ENCODE data around the gene ZZZ3.

The ZZZ3 gene

DNA sequence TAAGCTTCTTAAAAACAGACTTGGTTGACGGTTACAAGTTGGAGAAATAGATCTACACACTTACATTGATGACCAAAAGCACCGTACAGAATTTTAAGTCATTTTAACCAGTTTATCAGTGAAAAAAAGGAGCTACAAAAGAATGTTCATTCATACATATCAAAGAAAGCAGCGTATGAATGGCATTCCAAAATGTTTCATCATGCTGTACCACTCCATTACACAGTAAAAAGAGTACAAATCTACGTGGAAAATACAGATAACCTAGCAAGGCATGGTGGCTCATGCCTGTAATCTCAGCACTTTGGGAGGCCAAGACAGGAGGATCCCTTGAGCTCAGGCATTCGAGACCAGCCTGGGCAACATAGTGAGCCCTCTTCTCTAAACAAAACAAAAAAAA is 40.3 kb downstream of the ZZZ3 start:
- peaks cover 59% of the 10 kb centered on the region for H3K36me3 Mint-ChIP-seq (ENCODE audit: low read depth)
- H3K4me3 Mint-ChIP-seq, result no peak overlapping the region
- H3K27ac Mint-ChIP-seq, result no peak overlapping the region
- no peaks in the 10 kb centered on the region for H3K27me3 Mint-ChIP-seq (ENCODE audit: low read depth, poor library complexity)
- TF ChIP-seq, protein P1, sequence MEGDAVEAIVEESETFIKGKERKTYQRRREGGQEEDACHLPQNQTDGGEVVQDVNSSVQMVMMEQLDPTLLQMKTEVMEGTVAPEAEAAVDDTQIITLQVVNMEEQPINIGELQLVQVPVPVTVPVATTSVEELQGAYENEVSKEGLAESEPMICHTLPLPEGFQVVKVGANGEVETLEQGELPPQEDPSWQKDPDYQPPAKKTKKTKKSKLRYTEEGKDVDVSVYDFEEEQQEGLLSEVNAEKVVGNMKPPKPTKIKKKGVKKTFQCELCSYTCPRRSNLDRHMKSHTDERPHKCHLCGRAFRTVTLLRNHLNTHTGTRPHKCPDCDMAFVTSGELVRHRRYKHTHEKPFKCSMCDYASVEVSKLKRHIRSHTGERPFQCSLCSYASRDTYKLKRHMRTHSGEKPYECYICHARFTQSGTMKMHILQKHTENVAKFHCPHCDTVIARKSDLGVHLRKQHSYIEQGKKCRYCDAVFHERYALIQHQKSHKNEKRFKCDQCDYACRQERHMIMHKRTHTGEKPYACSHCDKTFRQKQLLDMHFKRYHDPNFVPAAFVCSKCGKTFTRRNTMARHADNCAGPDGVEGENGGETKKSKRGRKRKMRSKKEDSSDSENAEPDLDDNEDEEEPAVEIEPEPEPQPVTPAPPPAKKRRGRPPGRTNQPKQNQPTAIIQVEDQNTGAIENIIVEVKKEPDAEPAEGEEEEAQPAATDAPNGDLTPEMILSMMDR (IDR thresholded peaks at IDR 0.05), result no peak
- H3K9me3 Mint-ChIP-seq, result peaks cover 14% of the 10 kb centered on the region
- DNase-seq, result no peak
- no peaks in the 10 kb centered on the region for H3K4me1 Mint-ChIP-seq

DNA sequence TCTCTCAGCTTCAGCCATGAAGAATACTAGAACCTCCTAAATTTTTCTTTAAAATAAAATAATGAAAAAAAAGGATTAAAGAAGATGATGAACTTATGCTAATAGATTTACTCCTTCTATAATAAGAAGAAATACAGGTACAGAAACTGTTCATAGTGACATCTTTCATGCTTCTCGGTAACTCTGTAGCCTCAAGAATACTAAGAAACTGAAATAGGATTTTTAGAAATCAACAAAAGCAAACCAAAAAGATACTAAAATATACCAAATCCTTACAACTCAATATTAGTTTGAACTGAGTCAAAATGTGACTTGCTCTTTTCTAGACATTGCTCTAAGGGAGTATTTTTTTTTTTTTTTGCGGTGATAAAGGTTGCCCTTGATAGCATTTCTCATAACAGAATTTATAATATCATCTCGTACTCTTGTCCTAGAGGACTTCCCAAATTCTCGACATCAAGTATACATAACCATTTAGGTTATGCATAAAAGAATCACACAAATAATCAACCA is 42.8 kb downstream of the ZZZ3 start:
- H3K9me3 Mint-ChIP-seq, result no peaks in the 10 kb centered on the region
- TF ChIP-seq, protein P1 (IDR thresholded peaks at IDR 0.05), result no peak
- H3K27ac Mint-ChIP-seq, result no peak overlapping the region
- no peak for DNase-seq
- peaks cover 5% of the 10 kb centered on the region for H3K4me1 Mint-ChIP-seq
- H3K36me3 Mint-ChIP-seq (ENCODE audit: low read depth), result peaks cover 44% of the 10 kb centered on the region
- no peak overlapping the region for H3K4me3 Mint-ChIP-seq
- no peaks in the 10 kb centered on the region for H3K27me3 Mint-ChIP-seq (ENCODE audit: low read depth, poor library complexity)

DNA sequence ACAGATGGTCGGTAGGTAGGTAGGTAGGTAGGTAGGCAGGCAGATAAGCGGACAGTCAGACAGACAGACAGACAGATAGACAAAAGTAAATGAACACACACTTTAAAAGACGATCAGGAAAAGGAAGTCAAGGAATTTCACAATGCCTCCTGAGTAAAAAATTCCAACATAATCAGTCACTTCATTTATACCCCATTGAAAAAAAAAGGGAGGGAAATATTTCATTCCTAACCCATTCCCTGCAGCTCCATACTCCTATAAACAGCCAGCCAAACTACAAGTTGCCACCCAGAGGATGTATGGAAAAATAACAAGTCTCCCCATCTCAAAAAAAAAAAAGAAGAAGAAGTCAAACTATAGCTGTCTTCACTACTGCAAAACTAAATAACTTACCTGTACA is 43.4 kb downstream of the ZZZ3 start:
- Mint-ChIP-seq H3K36me3 (ENCODE audit: low read depth) (peaks cover 44% of the 10 kb centered on the region), H3K9me3 (no peaks in the 10 kb centered on the region), H3K4me1 (peaks cover 10% of the 10 kb centered on the region), H3K27me3 (ENCODE audit: low read depth, poor library complexity) (no peaks in the 10 kb centered on the region), H3K4me3 (no peak overlapping the region), H3K27ac (no peak overlapping the region)
- TF ChIP-seq, protein P1 (IDR thresholded peaks at IDR 0.05), result no peak
- no peak for DNase-seq

GRCh38 chr1:77636864-77637263 is 45.6 kb downstream of the ZZZ3 start:
- no peak overlapping the region for H3K4me3 Mint-ChIP-seq
- no peak overlapping the region for H3K27ac Mint-ChIP-seq
- TF ChIP-seq, protein P1 (IDR thresholded peaks at IDR 0.05), result no peak
- DNase-seq, result no peak
- H3K9me3 Mint-ChIP-seq, result no peaks in the 10 kb centered on the region
- H3K27me3 Mint-ChIP-seq (ENCODE audit: low read depth, poor library complexity), result no peaks in the 10 kb centered on the region
- H3K4me1 Mint-ChIP-seq, result peaks cover 10% of the 10 kb centered on the region
- H3K36me3 Mint-ChIP-seq (ENCODE audit: low read depth), result peaks cover 50% of the 10 kb centered on the region

Data from nephron progenitor cell (in vitro differentiated cells).